ENCODE data around the gene ZNF672.
A peak's percentile ranks its signal among the peaks of the same experiment; 100 is the strongest.

The ZNF672 gene

DNA sequence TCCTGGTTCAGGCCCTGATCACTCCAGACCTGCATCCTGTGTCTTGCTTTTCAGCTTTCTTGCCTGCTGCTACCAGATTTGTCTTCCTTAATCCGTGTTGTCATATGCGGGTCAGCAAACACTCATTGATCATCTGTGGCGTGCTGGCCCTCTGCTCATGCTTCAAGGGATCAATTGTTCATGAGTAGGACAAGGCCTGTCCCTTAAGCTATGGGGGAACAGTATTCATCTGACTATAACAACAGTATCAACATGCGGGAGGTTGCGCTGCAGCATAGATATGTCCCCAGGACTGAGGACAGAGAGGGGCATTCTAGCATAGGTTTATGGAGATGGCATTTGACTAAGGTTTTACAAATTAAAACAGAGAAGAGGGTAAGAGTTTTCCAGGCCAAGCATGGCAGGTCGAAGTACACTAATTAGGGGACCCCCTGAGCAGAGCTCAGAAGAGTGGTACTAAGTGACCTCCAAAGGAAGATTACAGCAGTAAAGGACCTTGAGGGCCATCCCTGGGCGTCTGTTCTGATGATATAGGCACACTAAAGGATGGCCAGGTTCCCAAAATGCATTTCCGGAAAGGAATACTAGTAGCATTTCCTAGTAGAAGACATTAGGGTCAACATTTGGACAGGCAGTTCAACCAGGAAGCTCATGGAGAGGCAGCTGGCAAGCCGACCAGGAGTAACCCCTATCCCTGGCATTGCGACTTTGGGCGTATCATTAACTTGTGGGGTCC is 811 bp upstream of the ZNF672 start:
- no peak for DNase-seq

DNA sequence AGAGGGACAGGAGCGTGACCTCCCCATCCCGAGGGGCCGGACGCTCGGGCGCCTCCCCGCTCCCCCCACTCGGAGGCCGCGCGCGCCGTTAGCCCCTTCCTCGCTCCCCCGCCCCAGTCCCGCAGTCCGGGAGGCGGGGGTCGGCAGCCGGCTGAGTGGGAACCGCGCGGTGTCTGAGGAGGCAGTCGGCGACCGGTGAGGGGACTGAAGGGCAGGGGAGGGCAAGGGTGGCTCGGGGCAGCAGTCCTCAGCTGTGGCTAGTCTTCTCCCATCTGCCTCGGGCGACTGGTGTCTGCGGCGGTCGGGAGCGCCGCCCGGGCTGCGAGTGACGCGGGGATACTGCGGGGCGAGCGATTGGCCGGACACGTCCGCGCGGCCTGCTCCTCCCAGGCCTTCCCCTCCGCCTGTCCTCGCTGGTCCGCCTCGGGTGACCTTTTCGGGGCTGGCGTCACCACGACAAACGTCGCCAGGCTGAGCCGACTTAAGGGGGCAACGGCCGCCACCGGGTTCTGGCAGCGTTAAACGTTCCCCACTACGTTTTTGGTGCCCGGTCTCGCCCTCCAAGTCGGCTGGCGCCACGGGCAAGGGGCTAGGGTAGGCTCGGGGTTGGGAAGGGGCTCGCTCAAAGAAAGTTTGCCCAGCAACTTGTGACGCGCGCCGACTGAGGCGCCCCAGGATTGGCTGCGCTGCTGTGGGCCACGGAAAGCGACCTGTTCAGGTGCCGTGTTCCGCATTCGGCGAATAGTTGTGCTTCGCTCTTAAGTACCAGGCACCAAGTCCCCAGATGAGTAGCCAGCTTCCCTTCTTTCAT is 538 bp downstream of the ZNF672 start:
- peak; percentile 73 to 85 for DNase-seq

DNA sequence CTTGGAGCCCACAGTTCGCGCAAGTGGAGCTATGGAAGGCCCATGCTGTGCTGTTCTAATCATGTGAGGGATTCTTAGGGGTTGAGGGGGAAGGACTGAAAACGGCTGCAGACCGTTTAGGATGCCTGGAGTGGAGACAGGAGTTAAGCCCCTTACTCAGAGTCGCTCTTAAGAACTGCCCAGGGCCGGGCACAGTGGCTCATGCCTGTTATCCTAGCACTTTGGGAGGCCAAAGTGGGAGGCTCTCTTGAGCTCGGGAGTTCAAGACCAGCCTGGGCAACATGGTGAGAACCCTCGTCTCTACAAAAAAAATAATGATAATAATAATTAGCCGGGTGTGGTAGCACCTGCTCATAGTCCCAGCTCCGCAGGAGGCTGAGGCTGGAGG is 1.1 kb downstream of the ZNF672 start:
- DNase-seq = no peak

DNA sequence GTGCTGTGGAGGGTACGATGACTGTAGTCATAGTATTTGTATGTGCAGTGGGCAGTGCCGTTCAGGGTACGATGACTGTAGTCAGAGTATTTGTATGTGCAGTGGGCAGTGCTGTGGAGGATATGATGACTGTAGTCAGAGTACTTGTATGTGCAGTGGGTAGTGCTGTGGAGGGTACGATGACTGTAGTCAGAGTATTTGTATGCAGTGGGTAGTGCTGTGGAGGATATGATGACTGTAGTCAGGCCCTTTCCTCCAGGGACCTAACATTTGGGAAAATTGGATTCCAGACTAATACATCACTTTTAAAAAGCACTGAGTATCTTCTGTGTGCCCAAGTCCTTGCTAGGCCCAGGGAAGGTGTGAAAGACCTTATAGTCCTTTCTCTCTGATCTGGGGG is 2.9 kb downstream of the ZNF672 start:
- no peak for DNase-seq

DNA sequence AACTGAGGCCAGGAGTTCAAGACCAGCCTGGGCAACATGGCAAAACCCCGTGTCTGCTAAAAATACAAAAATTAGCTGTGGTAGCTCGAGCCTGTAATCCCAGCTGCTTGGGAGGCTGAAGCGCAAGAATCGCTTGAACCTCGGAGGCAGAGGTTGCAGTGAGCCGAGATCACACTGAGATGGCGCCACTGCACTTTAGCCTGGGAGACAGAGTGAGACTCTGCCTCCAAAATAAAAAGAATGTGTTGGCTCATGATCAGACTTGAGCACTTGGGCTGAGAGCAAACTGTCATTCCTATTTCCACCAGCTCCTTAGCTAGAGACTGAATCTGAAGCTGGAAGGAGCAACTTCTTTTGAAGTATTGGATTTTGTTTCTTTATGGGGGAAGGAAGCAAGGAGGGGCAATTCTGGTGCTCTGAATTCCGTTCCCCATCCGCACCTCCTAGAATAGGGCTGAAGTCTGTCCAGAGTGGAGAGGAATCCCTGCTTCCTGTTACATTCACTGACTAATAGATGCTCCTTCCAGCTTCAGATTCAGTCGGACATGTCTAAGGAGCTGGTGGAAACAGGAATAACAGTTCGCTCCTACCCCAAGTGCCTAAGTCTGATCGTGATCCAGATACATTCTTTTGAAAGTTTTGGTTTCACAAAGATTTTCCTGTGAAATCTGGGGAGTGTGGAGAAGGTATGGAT is 3.8 kb downstream of the ZNF672 start:
- no peak for DNase-seq

DNA sequence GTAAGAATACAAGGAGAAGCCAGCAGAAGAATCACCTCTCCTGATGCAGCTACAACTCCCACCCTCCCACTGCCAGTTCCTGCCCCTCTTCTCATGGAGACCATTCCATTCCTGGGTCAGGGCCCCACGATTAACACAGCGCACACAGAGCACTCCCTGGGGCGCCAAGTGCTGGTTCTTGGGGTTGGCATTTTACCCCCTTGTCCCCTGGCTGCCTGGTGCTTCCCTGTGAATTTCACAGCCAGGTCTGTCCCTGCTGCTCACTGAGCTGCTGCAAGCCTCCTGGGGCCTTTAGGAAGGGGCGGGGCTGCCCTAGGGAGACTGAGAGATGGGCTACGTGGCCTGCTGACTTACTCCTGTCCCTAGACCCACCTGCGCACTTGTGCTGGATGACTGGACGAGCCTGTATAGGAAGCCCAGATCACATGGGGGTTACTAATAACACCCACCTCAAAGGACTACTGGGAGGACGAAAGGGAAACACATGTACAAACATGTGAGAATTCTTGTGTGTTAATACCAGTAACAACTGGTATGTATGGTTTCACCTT is 4.8 kb downstream of the ZNF672 start:
- DNase-seq = no peak

DNA sequence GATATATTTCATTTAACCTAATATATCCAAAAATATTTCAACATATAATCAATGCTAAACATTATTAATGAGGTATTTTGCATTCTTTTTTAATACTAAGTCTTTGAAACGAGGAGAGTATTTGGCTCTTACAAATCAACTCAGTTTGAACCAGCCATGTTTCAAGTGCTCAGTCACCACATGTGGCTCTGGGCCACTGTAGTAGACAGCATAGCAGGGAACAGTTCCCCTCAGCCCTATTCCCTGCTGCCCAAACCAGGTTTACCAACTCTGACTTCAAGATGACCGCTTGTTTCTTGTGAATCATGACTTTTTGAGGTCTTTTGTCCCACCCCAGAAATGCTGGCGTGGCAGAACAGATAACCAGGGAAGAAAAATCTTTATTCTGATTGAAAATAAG is 5.7 kb downstream of the ZNF672 start:
- no peak for DNase-seq

DNA sequence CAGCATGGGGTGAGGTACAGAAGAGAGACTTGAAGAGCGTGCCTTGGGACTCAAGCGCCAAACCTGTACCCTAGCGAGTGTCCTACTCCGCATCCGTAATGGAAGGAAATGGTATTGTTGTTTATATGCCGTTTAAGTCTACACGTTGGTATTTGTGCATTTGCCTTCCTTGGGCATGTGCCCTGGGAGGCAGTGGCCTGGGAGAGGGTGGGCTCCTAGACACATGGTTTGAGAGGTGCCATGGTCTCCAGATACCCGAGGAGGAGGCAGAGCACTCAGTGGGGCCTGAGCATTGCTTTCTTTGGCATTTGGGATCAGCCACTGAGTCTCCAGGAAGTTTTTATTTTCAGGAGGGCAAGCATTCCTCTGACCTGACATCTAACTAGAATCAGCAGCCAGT is 6.5 kb downstream of the ZNF672 start:
- DNase-seq = no peak

DNA sequence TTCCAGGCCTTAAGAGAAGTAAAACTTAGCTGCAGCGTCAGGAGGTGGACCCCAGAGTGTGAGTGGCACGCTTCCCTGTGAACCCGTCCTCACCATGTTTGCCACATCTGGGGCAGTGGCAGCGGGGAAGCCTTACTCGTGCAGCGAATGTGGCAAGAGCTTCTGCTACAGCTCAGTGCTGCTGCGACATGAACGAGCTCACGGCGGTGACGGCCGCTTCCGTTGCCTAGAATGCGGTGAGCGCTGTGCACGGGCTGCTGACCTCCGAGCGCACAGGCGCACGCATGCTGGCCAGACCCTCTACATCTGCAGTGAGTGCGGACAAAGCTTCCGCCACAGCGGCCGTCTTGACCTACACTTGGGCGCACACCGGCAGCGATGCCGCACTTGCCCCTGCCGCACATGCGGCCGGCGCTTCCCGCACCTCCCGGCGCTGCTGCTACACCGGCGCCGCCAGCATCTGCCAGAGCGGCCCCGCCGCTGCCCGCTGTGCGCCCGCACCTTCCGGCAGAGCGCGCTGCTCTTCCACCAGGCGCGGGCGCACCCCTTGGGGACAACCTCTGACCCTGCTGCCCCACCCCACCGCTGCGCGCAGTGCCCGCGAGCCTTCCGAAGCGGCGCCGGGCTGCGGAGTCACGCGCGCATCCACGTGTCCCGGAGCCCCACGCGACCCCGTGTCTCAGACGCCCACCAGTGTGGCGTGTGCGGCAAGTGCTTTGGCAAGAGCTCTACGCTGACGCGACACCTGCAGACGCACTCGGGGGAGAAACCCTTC is 9.3 kb downstream of the ZNF672 start:
- no peak for DNase-seq

DNA sequence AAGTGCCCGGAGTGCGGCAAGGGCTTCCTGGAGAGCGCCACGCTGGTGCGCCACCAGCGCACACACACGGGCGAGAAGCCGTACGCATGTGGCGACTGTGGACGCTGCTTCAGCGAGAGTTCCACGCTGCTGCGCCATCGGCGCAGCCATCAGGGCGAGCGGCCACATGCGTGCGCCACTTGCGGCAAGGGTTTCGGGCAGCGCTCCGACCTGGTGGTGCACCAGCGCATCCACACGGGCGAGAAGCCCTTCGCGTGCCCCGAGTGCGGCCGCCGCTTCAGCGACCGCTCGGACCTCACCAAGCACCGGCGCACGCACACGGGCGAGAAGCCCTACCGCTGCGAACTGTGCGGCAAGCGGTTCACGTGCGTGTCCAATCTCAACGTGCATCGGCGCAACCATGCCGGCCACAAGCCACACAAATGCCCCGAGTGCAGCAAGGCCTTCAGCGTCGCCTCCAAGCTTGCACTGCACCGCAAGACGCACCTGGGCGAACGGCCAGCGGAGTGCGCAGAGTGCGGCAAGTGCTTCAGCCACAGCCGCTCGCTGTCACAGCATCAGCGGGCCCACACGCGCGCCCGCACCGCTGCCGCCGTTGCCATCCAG is 10.0 kb downstream of the ZNF672 start:
- no peak for DNase-seq

DNA sequence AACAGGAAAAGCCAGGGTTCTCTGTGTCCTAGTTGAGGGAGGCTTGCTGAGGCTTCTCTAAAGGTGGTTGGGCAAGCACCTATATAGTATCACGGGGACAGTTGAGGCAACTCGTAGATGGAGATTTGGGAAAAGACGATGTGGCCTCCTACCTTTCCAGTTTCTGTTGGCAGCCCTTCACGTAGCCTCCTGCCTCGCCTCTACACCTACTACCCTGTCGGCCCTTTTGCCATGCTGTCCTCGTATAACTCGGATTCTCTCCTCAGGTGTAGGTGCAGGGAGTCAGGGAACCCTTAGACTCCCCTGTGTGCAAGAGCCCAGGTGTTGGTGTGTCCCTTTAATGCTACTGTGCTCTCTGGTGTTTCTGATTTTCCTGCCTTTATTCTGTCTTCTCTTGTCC is 10.6 kb downstream of the ZNF672 start:
- DNase-seq = no peak

DNA sequence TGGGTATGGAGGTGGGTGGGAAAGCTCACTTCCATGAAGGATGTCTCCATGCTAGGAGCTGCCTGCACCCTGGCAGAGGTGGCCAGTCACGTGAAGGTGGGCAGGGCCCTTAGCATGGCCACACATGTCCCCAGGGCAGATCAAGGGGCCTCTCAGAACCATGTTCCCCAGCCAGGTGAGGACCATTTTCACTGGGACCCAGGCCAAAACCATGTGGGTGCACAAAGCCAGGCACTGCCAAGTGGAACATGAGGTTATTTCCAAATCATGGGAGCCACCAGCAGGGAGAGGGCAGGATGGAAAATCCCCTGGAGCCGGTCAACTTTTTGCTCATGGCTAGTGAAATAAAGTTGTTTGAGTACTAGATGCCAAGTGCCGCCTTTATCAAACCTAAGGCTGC is 11.1 kb downstream of the ZNF672 start:
- no peak for DNase-seq

DNA sequence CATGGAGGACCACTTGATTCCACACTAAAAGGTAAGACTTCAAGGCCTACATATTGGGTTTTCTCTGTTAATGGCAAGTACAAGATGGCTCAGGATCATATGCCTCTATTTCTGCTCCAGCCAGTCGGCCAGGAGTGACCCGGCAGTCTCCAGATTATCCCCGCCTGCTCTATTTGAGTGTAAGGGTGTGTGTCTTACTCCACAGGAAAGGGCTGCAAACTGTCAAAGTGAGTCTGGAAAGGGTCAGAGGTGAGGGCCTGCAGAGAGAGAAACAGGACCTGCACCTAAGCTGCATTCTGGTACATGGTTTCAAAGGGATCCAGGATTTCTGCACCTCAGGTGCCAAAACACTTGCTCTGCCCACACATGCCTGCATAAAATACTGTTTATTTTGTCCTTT is 11.6 kb downstream of the ZNF672 start:
- no peak for DNase-seq

DNA sequence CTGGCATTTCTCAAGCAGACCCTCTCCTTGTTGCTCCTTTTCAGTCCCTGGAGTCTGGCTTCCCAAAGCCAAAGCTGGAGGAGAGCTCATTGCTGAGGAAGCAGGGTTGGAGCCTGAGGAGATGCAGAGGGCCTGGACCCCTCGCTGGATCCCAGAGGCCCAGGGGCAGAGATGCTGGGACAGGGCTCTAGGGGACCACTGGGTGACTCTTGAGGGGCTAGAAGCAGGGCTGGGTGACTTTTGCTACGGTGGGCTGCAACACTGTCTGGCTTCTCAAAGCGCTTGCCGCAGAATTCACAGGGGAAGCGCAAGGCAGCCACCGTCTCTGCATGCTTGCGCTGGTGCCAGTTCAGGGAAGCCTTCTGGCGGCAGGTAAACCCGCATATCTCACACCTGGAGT is 12.1 kb downstream of the ZNF672 start:
- DNase-seq = no peak

DNA sequence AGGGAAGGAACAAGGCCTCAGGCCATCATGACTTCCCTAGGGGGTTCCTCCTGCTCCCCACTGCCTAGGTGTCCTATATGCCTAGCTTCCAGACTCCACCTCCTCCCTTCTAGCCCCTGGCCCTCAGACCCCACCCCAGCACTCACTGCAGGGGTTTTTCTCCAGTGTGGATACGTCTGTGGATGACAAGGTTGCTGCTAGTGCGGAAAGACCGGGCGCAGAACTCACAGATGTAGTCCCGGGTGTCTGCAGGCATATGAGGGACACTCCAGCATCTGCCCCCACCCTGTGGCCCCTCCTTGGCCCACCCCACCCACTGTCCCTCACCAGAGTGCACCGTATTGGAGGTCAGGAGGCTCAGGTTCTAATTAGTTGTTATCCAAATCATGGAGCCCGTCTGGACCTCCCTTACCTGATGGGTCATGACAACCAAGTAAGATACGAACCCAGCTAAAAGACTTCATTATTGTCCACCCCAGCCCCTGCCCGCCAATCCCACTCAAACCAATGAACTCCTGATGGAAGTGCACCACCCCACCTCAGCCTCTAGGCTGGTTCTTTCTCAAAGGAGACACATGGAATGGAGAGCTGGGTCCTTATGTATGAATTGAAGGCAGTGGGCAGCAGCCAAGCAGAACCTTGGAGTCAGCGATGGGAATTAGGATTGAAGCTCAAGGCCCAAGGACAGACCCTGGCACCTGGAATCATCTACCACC is 12.7 kb downstream of the ZNF672 start:
- DNase-seq = no peak

DNA sequence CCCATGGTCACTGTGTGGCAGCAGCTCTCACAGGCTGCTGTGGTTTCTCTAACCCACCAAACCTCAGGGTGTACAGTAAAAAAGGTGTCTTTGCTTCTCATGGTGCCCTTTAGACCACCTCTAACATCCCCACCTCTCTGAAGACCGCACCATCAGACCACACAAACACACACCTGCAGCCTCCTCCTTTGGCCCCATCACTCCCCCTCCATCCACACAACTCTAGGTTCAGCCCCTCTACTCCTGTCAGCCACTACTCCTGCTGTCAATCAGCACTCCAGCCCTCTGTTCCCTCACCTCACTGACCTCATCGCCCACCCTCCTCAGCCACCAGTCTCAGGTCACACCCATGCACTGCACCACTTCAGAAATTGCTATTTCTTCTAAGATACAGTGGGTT is 13.4 kb downstream of the ZNF672 start:
- no peak for DNase-seq

DNA sequence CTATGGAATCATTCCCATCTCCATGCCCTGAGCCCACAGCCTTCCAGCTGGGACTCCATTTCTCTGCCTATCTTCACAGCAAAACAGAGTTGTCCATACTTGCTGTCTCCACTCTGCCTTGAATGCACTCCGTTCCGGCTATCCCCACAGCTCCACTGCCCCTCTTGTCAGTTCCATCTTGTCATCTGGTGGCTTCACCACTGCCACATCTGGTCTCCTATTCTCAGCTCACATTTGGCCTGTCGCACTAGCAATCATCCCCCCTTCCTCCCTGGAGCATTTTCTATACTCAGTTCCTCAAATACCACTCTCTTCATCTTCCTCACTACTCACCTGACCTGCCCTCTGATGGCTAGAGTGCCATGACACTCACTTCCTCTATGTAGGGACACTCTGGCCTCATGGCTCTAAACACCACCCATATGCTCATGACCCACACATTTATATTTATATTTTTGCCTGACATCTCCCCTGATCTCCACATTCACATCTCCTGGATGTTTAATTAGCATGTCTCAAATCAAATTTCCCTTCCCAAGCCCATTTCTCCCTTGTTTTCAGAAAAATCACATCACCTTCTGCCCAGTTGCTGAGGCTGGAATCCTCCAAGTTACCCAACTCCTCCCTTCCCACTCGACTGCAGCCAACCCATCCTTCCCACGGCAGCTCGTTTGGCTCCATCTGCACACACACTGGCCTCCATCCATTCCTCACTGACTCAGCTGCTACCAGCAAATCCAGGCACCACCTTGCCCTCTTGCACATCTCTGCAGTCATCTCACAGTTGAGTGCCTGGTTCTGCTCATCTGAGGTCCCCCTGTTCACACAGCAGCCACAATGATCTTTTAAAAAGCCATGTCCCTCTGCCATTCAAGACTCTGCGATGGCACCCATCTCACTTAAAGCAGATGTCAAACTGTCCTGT is 14.7 kb downstream of the ZNF672 start:
- DNase-seq = peak in 1 of 2 donors; percentile 39

DNA sequence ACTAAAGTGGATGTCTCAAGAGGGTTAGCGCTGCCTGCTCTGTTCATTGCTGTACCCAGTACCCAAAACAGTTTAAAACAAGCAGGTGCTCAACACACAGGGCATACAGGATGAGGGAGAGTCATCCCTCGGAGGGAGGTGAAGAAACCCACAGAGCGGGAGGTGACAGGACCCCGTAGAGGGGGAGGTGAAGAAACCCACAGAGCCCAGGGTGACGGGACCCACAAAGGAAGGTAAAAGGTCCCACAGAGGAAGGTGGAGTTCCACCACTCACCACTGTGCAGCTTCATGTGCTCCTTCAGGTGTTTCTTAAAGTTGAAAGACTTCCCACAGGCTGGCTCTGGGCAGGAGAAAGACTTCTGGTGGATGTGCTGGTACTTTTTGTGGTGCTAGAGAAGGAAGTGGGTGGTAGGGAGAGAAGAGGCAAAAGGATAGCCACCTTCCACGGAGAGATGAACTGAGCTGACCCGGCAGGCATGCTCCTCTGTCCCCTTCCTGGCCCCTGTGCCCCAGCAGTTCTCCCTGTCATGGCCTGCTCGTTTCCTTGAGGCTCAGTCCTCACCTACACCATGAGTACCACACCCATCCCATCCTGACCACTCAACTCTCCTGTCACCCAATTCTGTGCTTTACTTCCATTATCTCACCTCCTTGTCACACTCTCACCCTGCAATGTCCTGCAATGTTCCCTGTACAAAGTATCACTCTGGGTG is 15.8 kb downstream of the ZNF672 start:
- DNase-seq = no peak

DNA sequence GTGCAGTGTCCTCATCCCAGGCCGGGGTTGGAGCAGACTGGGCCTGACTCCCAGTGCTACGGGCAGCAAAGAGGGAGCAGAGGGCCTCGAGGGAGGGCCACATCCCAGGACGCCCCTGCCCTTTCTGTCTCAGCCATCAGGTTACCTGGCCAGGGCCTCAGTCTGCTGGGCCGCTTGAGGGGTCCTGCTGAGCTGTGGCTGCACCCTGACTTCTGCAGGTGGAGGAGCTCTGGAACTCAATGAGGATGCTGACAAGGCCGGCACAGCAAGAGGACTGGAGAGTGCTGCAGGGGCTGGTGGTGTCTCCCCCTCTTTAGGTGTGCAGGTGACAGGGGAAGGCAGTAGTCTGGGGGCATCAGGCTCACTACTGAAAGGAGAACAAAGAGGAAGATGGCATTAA is 17.6 kb downstream of the ZNF672 start:
- no peak for DNase-seq

DNA sequence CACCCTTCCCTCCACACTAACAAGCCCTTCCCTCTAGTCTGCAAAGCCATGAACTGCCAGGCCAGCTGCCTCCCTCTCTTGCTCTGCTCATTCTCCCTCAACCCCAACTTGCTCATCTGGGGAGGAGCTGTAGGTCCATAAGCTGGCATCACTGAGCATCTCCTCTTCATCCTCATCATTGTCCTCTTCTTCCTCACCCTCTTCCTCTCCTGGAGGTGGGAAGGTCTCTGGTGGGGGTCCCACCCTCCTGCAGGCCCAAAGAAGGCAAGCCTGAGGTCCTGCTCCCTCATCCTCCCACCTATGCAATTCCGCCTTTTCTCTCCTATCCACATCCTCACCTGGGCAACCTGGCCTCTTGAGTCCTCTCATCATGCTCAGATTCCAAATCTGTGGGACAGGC is 18.2 kb downstream of the ZNF672 start:
- no peak for DNase-seq

Measured in hippocampal formation (tissue), 2 donors.